Panc1 (cell line): ENCODE data around the gene FNDC4. TPM values are rescaled to one million over a fixed set of nuclear protein-coding genes. Genes with fewer than 3 reads are reported as not detected.

Source experiments
- ATAC-seq: fragments of 200-7000 bp; cut with Tn5 transposase; 2 replicates; pipeline ENCODE4 v1.9.1; 2020; ENCODE audit warnings: mild to moderate bottlenecking, moderate library complexity
- BruUV-seq: library from RNA; stranded (reverse); fragments of 400-500 nt; replicated peaks from 2 replicates; lab custom pipeline; 2021; lab: Mats Ljungman, UMichigan
- CTCF ChIA-PET: fragments of 300-600 bp; sonication (Branson Sonifier 250); formaldehyde crosslinking; loops from one replicate; lab custom pipeline; 2022; ENCODE audit warnings: antibody characterized with exemption; lab: Charles Lee
- POLR2A ChIA-PET: fragments of 300-600 bp; sonication (Branson Sonifier 250); formaldehyde crosslinking; loops from one replicate; lab custom pipeline; 2022; ENCODE audit warnings: antibody characterized with exemption; lab: Charles Lee
- DNase-seq: peaks from one replicate; pipeline ENCODE4 v3.0.0-alpha.2; 2010; ENCODE audit warnings: low read depth, low spot score
- H3K27ac ChIP-seq: 2 replicates; pipeline ENCODE4 v1.5.1; 2011; ENCODE audit warnings: mild to moderate bottlenecking, low read length, inconsistent platforms
- H3K27me3 ChIP-seq: fragments of 200-500 bp; sonication (Bioruptor generic); 2 replicates; pipeline ENCODE4 v1.6.0; 2014; ENCODE audit warnings: low read length, inconsistent platforms; ENCODE audit not compliant: control insufficient read depth, insufficient read depth
- H3K36me3 ChIP-seq: fragments of 200-500 bp; sonication (Bioruptor generic); 2 replicates; pipeline ENCODE4 v1.5.1; 2014; ENCODE audit warnings: inconsistent platforms, mild to moderate bottlenecking, low read length, moderate library complexity; ENCODE audit not compliant: control insufficient read depth, insufficient read depth
- H3K4me1 ChIP-seq: 2 replicates; pipeline ENCODE4 v1.5.1; 2011; ENCODE audit warnings: inconsistent platforms, mild to moderate bottlenecking, low read length, moderate library complexity; ENCODE audit not compliant: control insufficient read depth, insufficient read depth
- H3K4me3 ChIP-seq, 2 experiments: 2 replicates each; pipeline ENCODE4 v1.5.1; 2011 to 2012; ENCODE audit warnings: low read depth in 2 of 2, low read length in 2 of 2, mild to moderate bottlenecking in 2 of 2, inconsistent platforms in 1 of 2, moderate library complexity in 1 of 2
- H3K9me3 ChIP-seq: fragments of 200-500 bp; sonication (Bioruptor generic); 2 replicates; pipeline ENCODE4 v1.5.1; 2014; ENCODE audit warnings: low read depth, mild to moderate bottlenecking, inconsistent platforms, low read length, moderate library complexity; ENCODE audit not compliant: control insufficient read depth, insufficient read depth
- CTCF ChIP-seq: fragments of 450-650 bp; IDR thresholded peaks from 2 replicates; pipeline ENCODE4 v1.5.1; 2017; ENCODE audit warnings: mild to moderate bottlenecking
- POLR2AphosphoS5 ChIP-seq: IDR thresholded peaks from 2 replicates; pipeline ENCODE4 v1.6.1; 2012; ENCODE audit warnings: mild to moderate bottlenecking, low read depth, low read length, moderate library complexity
- REST ChIP-seq, 2 experiments: IDR thresholded peaks; 2 replicates each; pipeline ENCODE4 v1.6.1; 2011 to 2012; ENCODE audit warnings: low read depth in 2 of 2, control low read depth in 1 of 2, low read length in 1 of 2, mild to moderate bottlenecking in 1 of 2, moderate library complexity in 1 of 2; ENCODE audit not compliant: insufficient read depth in 1 of 2
- SIN3A ChIP-seq: IDR thresholded peaks from 2 replicates; pipeline ENCODE4 v1.6.1; 2012; ENCODE audit warnings: low read depth, mild to moderate bottlenecking, low read length, moderate library complexity, borderline replicate concordance; ENCODE audit not compliant: insufficient read depth
- TCF7L2 ChIP-seq: IDR thresholded peaks from 2 replicates; pipeline ENCODE4 v1.6.1; 2011; ENCODE audit warnings: mild to moderate bottlenecking, low read depth, low read length, inconsistent platforms
- in situ Hi-C: cut with HindIII; loops from 2 replicates; pipeline ENCODE4 v1.10.0; 2016; ENCODE audit warnings: low sequenced_read_pairs, low pct_unique_long_range_greater_than_20kb
- intact Hi-C: fragments of 100-400 bp; cut with micrococcal nuclease; formaldehyde crosslinking; loops from one replicate; pipeline ENCODE4 v1.10.0; 2022; ENCODE audit not compliant: unreplicated experiment
- total RNA-seq: library from RNA; stranded (reverse); gene quantifications from one replicate; pipeline ENCODE4 v1.2.1, GENCODE V29; 2021; ENCODE audit not compliant: unreplicated experiment

Gene FNDC4
- total RNA-seq, 1 experiment from 2014 or later, result 1.3 TPM

GRCh38 chr2:27507293-27507692, 12.3 kb upstream of the FNDC4 start:
- no peak for TF ChIP-seq TCF7L2
- no peak for TF ChIP-seq REST (IDR thresholded peaks at IDR 0.05; ENCODE audit: insufficient read depth in 1 of 2, low read depth in 2 of 2, low read length in 1 of 2)
- TF ChIP-seq SIN3A, result no peak
- TF ChIP-seq POLR2AphosphoS5, result no peak
- TF ChIP-seq CTCF, result no peak
- ATAC-seq, result no peak
- intact Hi-C loops, result no loop called here
- in situ Hi-C loops, result no loop called here
- BruUV-seq, result no TSS peak
- no peak for DNase-seq
- no peak overlapping the region for H3K4me3 ChIP-seq
- H3K36me3 ChIP-seq, result no peaks in the 10 kb centered on the region
- POLR2A ChIA-PET, result no interaction called here
- CTCF ChIA-PET, result interaction anchor here (0.7 kb wide), 1 partner anchor 175 kb away, joined by 3 read pairs; no protein-coding TSS in a partner anchor
- H3K27ac ChIP-seq, result no peak overlapping the region
- no peaks in the 10 kb centered on the region for H3K9me3 ChIP-seq
- H3K27me3 ChIP-seq, result no peaks in the 10 kb centered on the region
- no peaks in the 10 kb centered on the region for H3K4me1 ChIP-seq

GRCh38 chr2:27506587-27506986, 11.6 kb upstream of the FNDC4 start:
- ChIA-PET POLR2A (no interaction called here), CTCF (no interaction called here)
- Histone ChIP-seq H3K9me3 (no peaks in the 10 kb centered on the region), H3K27me3 (no peaks in the 10 kb centered on the region), H3K4me1 (no peaks in the 10 kb centered on the region), H3K36me3 (no peaks in the 10 kb centered on the region), H3K27ac (no peak overlapping the region), H3K4me3 (no peak overlapping the region)
- intact Hi-C loops, result no loop called here
- in situ Hi-C loops, result no loop called here
- DNase-seq, result no peak
- no peak for ATAC-seq
- TF ChIP-seq REST (IDR thresholded peaks at IDR 0.05; ENCODE audit: insufficient read depth in 1 of 2, low read depth in 2 of 2, low read length in 1 of 2) (no peak), CTCF (no peak), SIN3A (no peak), TCF7L2 (no peak), POLR2AphosphoS5 (no peak)
- no TSS peak for BruUV-seq
